Small intestine (tissue), 7 donors: ENCODE results near the gene C1orf226. TPM values are rescaled to one million over a fixed set of nuclear protein-coding genes. Genes with fewer than 3 reads are reported as not detected.

Experiments used
- DNase-seq, 2 donors: peaks; one replicate each; pipeline versions ENCODE4 v3.0.0 to v3.0.0-alpha.2; 2013
- FAIRE-seq: peaks from 2 replicates; lab custom pipeline; 2012; peaks lifted over from hg19 to GRCh38; lab: Jason Lieb, UNC
- H3K27ac ChIP-seq, 3 donors: one replicate each; pipeline ENCODE4 v1.5.1; 2013; ENCODE audit warnings: low read length in 2 of 3, mild to moderate bottlenecking in 2 of 3, control low read depth in 1 of 3, inconsistent platforms in 1 of 3, low read depth in 1 of 3, moderate library complexity in 1 of 3
- H3K27me3 ChIP-seq, 3 donors: one replicate each; pipeline ENCODE4 v1.6.1; 2013; ENCODE audit warnings: low read length in 3 of 3, inconsistent platforms in 1 of 3; ENCODE audit not compliant: control insufficient read depth in 3 of 3, insufficient read depth in 3 of 3
- H3K36me3 ChIP-seq, 3 donors: one replicate each; pipeline ENCODE4 v1.6.1; 2013; ENCODE audit warnings: low read length in 3 of 3, inconsistent platforms in 1 of 3, low read depth in 1 of 3, mild to moderate bottlenecking in 1 of 3, moderate library complexity in 1 of 3; ENCODE audit not compliant: control insufficient read depth in 3 of 3, insufficient read depth in 2 of 3
- H3K4me1 ChIP-seq, 3 donors: one replicate each; pipeline ENCODE4 v1.6.1; 2013; ENCODE audit warnings: low read length in 2 of 3, inconsistent platforms in 1 of 3, low read depth in 1 of 3, mild to moderate bottlenecking in 1 of 3, moderate library complexity in 1 of 3; ENCODE audit not compliant: control insufficient read depth in 3 of 3, insufficient read depth in 2 of 3
- H3K4me3 ChIP-seq, 3 donors: one replicate each; pipeline ENCODE4 v1.5.1; 2013; ENCODE audit warnings: low read length in 3 of 3, control low read depth in 1 of 3, inconsistent platforms in 1 of 3, low read depth in 1 of 3, mild to moderate bottlenecking in 1 of 3, moderate library complexity in 1 of 3
- H3K9me3 ChIP-seq, 2 donors: one replicate each; pipeline ENCODE4 v1.6.1; 2013; ENCODE audit warnings: low read depth in 1 of 2, low read length in 1 of 2; ENCODE audit not compliant: control insufficient read depth in 2 of 2, insufficient read depth in 1 of 2
- WGBS, 3 donors: extraction: QIAGEN DNeasy Blood & Tissue Kit; methylation state at CpG; one replicate each; pipeline ENCODE4 v1.1.7; 2013; 5-methylcytosine and 5-hydroxymethylcytosine counted together
- polyA plus RNA-seq, 4 donors: library from polyadenylated mRNA; stranded (reverse) in 3 of 4; unstranded in 1 of 4; fragments of 200-250 nt in 3 of 4; fragments of 120-200 nt in 1 of 4; gene quantifications; one replicate each; pipeline versions ENCODE4 v1.2.1 to v1.2.3, GENCODE V29; 2013
- donor health status: healthy with polysubstance abuse.
- donor health status: control.
- donor health status: control.
- donor health status: Bipolar disorder and iron deficiency.
- donor health status: healthy.

Gene C1orf226
- polyA plus RNA-seq, 4 donors: 8.1 to 14.1 (median 13.2) TPM

DNA sequence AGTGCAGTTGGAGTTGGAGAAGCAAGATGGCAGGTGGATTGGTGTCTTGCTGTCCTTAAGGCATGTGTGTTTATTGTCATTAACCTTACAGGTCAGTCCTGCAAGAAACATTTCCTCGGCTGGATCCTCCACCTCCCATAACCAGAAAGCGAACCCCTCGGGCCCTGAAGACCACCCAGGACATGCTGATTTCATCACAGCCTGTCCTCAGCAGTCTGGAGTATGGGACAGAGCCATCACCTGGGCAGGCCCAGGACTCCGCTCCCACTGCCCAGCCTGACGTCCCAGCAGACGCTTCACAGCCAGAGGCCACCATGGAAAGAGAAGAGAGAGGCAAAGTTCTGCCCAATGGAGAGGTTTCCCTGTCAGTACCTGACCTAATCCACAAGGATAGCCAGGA, 1.6 kb downstream of the C1orf226 start:
- H3K27ac ChIP-seq: peak overlapping the region in 2 of 3 donors; percentile 97 to 98
- H3K9me3 ChIP-seq: peaks cover 0 to 6% of the 10 kb centered on the region in 2 donors
- no peak overlapping the region for H3K4me3 ChIP-seq
- no peak for FAIRE-seq
- H3K36me3 ChIP-seq: peaks cover 0 to 39% (median 5%) of the 10 kb centered on the region in 3 donors
- DNase-seq: no peak
- H3K4me1 ChIP-seq: peaks cover 3 to 31% (median 19%) of the 10 kb centered on the region in 3 donors
- 93 to 94% (median 93%) methylated on average over 6 of the region's 6 CpGs for WGBS, 3 donors
- H3K27me3 ChIP-seq: no peaks in the 10 kb centered on the region

DNA sequence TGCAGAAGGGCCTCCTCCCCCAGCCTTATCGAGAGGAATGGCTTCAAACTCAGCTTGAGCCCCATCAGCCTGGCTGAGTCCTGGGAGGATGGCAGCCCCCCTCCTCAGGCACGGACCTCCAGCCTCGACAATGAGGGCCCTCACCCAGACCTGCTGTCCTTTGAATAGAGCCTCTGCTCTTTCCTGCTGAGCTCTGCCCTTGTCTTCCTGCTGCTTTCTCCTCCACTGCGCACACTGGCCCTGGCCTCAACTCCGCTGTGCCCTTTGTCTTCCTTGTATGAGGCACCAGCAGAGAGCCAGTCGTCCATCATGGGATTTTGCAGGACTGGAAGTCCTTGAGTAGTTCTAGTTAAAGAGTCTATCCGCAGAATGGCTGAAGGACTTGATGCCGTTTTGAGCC, 2.0 kb downstream of the C1orf226 start:
- H3K27me3 ChIP-seq: no peaks in the 10 kb centered on the region
- peaks cover 0 to 6% of the 10 kb centered on the region in 2 donors for H3K9me3 ChIP-seq
- no peak for FAIRE-seq
- DNase-seq: no peak
- no peak overlapping the region for H3K4me3 ChIP-seq
- H3K36me3 ChIP-seq: peaks cover 0 to 39% (median 5%) of the 10 kb centered on the region in 3 donors
- peaks cover 3 to 35% (median 22%) of the 10 kb centered on the region in 3 donors for H3K4me1 ChIP-seq
- WGBS, 3 donors: 90 to 94% (median 92%) methylated on average over 8 of the region's 8 CpGs
- no peak overlapping the region for H3K27ac ChIP-seq

DNA sequence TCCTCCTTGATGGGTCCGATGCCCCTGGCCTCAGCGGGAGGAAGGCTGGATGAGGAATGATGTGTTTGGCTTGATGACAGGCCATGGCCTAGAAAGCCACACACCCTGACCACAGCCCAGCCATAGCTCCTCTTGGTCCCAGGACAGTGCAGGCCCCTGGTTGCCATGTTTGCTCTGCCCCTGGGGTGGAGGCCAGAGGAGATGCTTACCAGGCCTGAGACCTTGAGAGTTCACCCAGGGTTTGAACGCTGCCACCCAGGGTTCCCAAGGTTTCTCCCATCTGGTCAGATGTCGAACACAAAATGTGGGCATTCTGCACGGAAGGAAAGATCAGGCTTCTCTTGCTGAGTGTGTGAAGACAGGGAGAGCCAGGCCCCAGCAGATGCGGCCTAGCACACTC, 2.6 kb downstream of the C1orf226 start:
- FAIRE-seq (no peak), DNase-seq (no peak)
- H3K27ac ChIP-seq: no peak overlapping the region
- no peak overlapping the region for H3K4me3 ChIP-seq
- H3K36me3 ChIP-seq: peaks cover 0 to 39% (median 5%) of the 10 kb centered on the region in 3 donors
- H3K4me1 ChIP-seq: peaks cover 3 to 41% (median 22%) of the 10 kb centered on the region in 3 donors
- peaks cover 0 to 6% of the 10 kb centered on the region in 2 donors for H3K9me3 ChIP-seq
- no peaks in the 10 kb centered on the region for H3K27me3 ChIP-seq
- WGBS, 3 donors: 90 to 95% (median 93%) methylated on average over 6 of the region's 6 CpGs

DNA sequence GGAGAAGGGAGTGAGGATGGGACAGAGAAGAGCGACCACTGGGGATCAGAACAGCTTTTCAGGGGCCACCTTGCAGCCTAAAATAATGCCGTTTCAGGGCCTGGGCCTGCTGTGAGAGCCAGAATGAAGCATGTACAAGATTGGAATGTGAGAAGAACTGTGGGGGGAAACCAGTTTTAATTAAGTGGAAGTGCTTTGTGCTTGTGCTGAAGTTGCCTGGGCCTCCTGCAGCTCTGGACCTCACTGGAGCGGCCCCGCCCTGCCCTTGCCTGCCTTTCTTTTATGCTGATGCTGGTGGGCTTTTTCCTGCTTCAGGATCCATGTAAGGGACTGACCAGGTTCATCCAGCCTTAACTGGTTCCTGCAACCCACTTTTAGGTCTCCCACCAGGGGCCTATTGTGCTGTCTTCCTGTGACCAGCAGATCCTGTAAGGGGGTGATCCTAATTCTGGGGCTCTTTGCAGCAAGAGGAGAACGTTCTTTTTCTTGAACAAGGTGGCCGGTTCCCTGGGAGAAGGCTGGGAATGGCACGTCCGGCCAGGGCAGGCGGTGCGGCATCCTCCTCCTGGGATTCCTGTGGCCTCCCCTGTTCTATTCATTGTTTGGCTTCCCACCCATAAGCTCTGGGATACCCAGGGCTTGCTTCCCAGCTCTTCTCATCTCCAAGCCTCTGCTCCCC, 3.2 kb downstream of the C1orf226 start:
- 89 to 94% (median 93%) methylated on average over 10 of the region's 10 CpGs for WGBS, 3 donors
- Histone ChIP-seq H3K36me3 (peaks cover 0 to 39% (median 5%) of the 10 kb centered on the region in 3 donors), H3K9me3 (peaks cover 0 to 6% of the 10 kb centered on the region in 2 donors), H3K27ac (no peak overlapping the region), H3K4me3 (no peak overlapping the region), H3K4me1 (peaks cover 3 to 46% (median 22%) of the 10 kb centered on the region in 3 donors), H3K27me3 (no peaks in the 10 kb centered on the region)
- no peak for FAIRE-seq
- DNase-seq: no peak

DNA sequence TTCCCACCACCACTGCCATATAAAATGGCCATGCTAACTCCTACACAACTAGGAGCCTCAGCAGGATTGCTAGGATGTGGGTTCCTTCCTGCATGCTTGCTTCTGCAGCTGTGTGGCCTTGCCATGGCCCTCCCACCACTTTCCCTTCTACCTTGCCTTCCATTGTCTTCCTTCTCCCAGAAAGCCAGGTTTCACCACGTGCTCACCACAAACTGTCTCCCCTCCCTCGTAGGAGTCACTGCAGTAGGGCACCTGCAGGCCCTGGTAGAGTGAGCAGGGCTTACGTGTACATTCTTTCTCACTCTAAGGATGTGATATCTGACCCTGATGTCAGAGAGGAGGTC, 3.7 kb downstream of the C1orf226 start:
- H3K4me1 ChIP-seq: peaks cover 3 to 50% (median 20%) of the 10 kb centered on the region in 3 donors
- no peak for DNase-seq
- 72 to 82% (median 79%) methylated on average over 3 of the region's 3 CpGs for WGBS, 3 donors

DNA sequence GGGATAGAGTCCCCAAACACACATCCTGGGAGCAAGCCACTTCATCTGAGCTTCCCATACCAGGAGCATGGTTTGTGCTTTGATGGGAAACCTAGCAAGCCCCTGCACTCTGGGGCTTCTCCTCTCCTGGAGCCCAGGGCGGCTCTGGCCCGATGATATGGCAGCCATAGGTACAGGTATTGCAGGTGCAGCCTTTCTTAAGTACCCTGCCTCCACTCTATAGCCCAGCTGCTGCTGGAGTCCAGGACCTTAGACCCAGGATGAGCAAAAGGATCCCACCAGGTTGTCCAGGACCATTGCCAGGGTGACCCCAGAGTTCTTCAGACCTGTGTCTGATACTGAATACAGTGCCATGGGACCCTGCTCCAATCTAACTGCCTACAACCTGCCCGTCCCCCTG, 4.2 kb downstream of the C1orf226 start:
- WGBS, 3 donors: 75 to 95% (median 76%) methylated on average over 3 of the region's 3 CpGs
- Histone ChIP-seq H3K9me3 (peaks cover 0 to 6% of the 10 kb centered on the region in 2 donors), H3K4me1 (peaks cover 3 to 47% (median 16%) of the 10 kb centered on the region in 3 donors), H3K36me3 (peaks cover 0 to 36% (median 5%) of the 10 kb centered on the region in 3 donors), H3K4me3 (no peak overlapping the region), H3K27ac (no peak overlapping the region), H3K27me3 (no peaks in the 10 kb centered on the region)
- FAIRE-seq (no peak), DNase-seq (no peak)

More for the DNA sequence above, 3.7 kb downstream of the C1orf226 start:
- H3K9me3 ChIP-seq: peaks cover 0 to 6% of the 10 kb centered on the region in 2 donors
- H3K4me3 ChIP-seq: no peak overlapping the region
- H3K36me3 ChIP-seq: peaks cover 0 to 36% (median 5%) of the 10 kb centered on the region in 3 donors
- no peak for FAIRE-seq
- no peaks in the 10 kb centered on the region for H3K27me3 ChIP-seq
- no peak overlapping the region for H3K27ac ChIP-seq

DNA sequence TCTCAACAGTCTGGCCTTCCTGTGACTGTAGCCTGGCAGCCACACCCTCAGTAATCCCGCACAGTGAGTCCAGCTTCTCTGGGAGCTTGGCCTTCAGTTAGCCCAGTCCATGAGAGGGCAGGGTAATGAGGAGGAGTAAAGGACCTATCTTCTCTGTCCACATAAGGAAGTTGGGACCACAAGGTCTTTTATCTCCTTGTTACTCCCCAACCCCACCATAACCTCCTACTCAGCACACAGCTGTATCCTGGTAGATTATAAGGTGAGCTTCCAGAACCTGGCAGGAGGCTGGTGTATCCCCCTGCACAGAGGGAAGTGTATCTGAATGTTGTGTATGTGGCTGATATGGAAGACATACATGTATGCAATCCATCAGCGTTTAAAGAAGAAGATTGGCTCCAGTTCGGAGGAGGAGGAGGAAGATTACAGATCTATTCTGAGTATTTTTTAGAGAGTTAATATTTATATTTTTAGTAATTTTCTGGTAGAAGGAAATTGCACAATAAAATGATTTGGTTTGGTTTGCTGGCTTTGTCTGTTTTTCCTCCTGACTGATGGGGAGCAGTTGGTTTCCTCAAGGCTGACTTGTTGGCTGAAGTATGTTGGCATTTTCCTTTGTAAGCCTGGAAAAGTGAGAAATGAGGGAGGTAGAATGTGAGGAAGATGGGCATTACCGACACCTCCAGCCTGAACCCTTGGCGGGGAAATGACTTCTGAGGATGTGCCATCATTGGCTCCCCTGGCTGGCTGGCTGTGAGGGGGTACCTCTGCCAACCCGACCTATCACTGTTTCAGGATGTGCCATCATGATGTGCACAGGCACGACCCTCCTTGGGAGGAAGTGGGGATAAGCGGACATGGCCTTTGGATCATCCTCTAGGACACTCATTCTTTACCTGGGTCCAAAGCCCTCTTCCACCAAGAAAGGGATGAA, 5.0 kb downstream of the C1orf226 start:
- Histone ChIP-seq H3K36me3 (peaks cover 0 to 36% (median 5%) of the 10 kb centered on the region in 3 donors), H3K27ac (no peak overlapping the region), H3K4me1 (peaks cover 3 to 46% (median 12%) of the 10 kb centered on the region in 3 donors), H3K9me3 (no peaks in the 10 kb centered on the region), H3K27me3 (no peaks in the 10 kb centered on the region), H3K4me3 (no peak overlapping the region)
- DNase-seq (peak in 1 of 2 donors; percentile 51), FAIRE-seq (no peak)
- 80 to 82% (median 80%) methylated on average over 8 of the region's 8 CpGs for WGBS, 3 donors
